ENCODE results near the gene DNAJC13. TPM values are rescaled to one million over a fixed set of nuclear protein-coding genes. Genes with fewer than 3 reads are reported as not detected.

Gene DNAJC13
- polyA plus RNA-seq, 2 of the 4 experiments (the other 2 are of a cell fraction), result 17.0 to 29.8 TPM

DNA sequence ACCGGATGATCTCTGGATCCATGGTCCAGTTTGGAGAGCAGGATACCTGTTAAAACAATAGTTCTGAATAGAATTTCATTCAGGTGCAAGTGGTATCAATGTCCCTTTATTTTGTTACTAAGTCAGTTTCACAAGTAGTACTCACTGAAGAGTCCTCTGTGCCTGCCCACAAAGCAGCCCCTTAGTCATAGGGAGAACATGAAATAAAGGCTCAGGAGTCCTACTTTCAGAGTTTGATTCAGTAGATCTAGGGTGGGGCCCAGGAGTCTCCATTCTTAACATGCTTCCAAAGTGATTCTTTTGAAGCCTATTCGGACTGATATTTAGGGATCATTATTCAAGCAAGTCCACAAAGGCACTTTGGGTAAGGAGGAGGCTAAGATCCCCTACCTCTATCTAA, 100.0 kb downstream of the DNAJC13 start:
- H3K9me3 ChIP-seq, result no peaks in the 10 kb centered on the region
- ChIA-PET POLR2A (no interaction called here), CTCF (no interaction called here)
- H3K27ac ChIP-seq, result no peak overlapping the region
- H3K4me3 ChIP-seq, result no peak overlapping the region
- FAIRE-seq (no peak), DNase-seq (ENCODE audit: low read depth in 1 of 2, low spot score in 1 of 2) (no peak), ATAC-seq (no peak)
- WGBS (ENCODE audit: missing lambda C conversion rate), result 94% methylated on average over 2 of the region's 2 CpGs
- H3K4me1 ChIP-seq, result no peaks in the 10 kb centered on the region
- no peak overlapping the region for H3K4me2 ChIP-seq
- TF ChIP-seq, protein P1, sequence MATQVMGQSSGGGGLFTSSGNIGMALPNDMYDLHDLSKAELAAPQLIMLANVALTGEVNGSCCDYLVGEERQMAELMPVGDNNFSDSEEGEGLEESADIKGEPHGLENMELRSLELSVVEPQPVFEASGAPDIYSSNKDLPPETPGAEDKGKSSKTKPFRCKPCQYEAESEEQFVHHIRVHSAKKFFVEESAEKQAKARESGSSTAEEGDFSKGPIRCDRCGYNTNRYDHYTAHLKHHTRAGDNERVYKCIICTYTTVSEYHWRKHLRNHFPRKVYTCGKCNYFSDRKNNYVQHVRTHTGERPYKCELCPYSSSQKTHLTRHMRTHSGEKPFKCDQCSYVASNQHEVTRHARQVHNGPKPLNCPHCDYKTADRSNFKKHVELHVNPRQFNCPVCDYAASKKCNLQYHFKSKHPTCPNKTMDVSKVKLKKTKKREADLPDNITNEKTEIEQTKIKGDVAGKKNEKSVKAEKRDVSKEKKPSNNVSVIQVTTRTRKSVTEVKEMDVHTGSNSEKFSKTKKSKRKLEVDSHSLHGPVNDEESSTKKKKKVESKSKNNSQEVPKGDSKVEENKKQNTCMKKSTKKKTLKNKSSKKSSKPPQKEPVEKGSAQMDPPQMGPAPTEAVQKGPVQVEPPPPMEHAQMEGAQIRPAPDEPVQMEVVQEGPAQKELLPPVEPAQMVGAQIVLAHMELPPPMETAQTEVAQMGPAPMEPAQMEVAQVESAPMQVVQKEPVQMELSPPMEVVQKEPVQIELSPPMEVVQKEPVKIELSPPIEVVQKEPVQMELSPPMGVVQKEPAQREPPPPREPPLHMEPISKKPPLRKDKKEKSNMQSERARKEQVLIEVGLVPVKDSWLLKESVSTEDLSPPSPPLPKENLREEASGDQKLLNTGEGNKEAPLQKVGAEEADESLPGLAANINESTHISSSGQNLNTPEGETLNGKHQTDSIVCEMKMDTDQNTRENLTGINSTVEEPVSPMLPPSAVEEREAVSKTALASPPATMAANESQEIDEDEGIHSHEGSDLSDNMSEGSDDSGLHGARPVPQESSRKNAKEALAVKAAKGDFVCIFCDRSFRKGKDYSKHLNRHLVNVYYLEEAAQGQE (IDR thresholded peaks at IDR 0.05), result no peak
- TF ChIP-seq RFX5 (IDR thresholded peaks at IDR 0.05) (no peak), HOXB5 (CRISPR knock-in tag; IDR thresholded peaks at IDR 0.05) (no peak), FOXS1 (CRISPR knock-in tag; IDR thresholded peaks at IDR 0.05) (no peak), EP300 (IDR thresholded peaks at IDR 0.05) (no peak), JUNB (IDR thresholded peaks at IDR 0.05) (no peak), POLR2AphosphoS2 (conservative IDR thresholded peaks at IDR 0.05; ENCODE audit: low read length) (no peak)
- TF ChIP-seq, protein P2, sequence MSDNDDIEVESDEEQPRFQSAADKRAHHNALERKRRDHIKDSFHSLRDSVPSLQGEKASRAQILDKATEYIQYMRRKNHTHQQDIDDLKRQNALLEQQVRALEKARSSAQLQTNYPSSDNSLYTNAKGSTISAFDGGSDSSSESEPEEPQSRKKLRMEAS (IDR thresholded peaks at IDR 0.05), result no peak

DNA sequence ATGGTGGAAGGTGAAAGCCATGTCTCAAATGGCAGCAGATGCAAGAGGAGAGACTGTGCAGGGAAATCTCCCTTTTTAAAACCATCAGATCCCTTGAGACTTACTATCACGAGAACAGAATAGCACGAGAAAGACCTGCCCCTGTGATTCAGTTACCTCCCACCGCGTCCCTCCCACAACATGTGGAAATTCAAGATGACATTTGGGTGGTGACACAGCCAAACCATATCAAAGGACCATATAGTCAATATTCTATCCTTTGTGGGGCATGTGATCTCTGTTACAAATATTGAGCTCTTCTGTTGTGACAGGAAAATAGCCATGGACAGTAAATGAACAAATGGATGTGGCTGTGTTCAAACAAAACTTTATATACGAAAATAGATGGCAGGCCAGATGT, 102.6 kb downstream of the DNAJC13 start:
- no peaks in the 10 kb centered on the region for H3K4me1 ChIP-seq
- H3K4me2 ChIP-seq, result no peak overlapping the region
- ATAC-seq (no peak), DNase-seq (ENCODE audit: low read depth in 1 of 2, low spot score in 1 of 2) (no peak), FAIRE-seq (no peak)
- POLR2A ChIA-PET, result no interaction called here
- WGBS (ENCODE audit: missing lambda C conversion rate), result 86% methylated on average over 5 of the region's 5 CpGs
- no peak overlapping the region for H3K27ac ChIP-seq
- no peaks in the 10 kb centered on the region for H3K9me3 ChIP-seq
- no peak overlapping the region for H3K4me3 ChIP-seq
- TF ChIP-seq, protein P3, sequence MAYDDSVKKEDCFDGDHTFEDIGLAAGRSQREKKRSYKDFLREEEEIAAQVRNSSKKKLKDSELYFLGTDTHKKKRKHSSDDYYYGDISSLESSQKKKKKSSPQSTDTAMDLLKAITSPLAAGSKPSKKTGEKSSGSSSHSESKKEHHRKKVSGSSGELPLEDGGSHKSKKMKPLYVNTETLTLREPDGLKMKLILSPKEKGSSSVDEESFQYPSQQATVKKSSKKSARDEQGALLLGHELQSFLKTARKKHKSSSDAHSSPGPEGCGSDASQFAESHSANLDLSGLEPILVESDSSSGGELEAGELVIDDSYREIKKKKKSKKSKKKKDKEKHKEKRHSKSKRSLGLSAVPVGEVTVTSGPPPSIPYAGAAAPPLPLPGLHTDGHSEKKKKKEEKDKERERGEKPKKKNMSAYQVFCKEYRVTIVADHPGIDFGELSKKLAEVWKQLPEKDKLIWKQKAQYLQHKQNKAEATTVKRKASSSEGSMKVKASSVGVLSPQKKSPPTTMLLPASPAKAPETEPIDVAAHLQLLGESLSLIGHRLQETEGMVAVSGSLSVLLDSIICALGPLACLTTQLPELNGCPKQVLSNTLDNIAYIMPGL (CRISPR knock-in tag; IDR thresholded peaks at IDR 0.05; ENCODE audit: borderline replicate concordance), result no peak
- TF ChIP-seq, protein P4, sequence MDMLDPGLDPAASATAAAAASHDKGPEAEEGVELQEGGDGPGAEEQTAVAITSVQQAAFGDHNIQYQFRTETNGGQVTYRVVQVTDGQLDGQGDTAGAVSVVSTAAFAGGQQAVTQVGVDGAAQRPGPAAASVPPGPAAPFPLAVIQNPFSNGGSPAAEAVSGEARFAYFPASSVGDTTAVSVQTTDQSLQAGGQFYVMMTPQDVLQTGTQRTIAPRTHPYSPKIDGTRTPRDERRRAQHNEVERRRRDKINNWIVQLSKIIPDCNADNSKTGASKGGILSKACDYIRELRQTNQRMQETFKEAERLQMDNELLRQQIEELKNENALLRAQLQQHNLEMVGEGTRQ (IDR thresholded peaks at IDR 0.05), result no peak
- TF ChIP-seq CHD2 (IDR thresholded peaks at IDR 0.05; ENCODE audit: low read length, partially characterized antibody), result no peak
- TF ChIP-seq HOXB13 (CRISPR knock-in tag; IDR thresholded peaks at IDR 0.05; ENCODE audit: low read depth), result no peak
- CTCF ChIA-PET, result interaction anchor here (1.7 kb wide), 1 partner anchor 14 kb away, joined by 4 read pairs; no protein-coding TSS in a partner anchor

DNA sequence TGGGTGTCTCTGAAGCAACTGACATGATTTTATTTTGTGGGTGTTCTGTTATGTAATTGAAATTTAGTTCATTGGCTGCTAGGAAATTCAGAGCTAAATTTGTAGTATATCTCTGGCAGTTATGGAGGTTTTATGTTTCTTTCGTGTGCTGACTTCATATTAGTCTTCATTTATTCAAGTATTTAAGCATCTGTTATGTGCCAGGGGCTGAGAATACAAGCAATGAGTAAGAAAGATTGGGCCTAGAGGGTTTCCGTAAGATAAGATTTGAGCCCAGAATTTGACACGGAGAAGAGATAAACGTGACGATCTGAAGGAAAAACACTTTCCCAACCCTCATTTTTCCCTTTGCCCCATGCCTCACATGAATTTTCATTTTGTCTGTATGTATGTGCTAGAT, 104.6 kb downstream of the DNAJC13 start:
- DNase-seq (ENCODE audit: low read depth in 1 of 2, low spot score in 1 of 2), result no peak
- ChIA-PET CTCF (interaction anchor here (1.4 kb wide), 1 partner anchor 9 kb away, joined by 4 read pairs; no protein-coding TSS in a partner anchor), POLR2A (no interaction called here)
- H3K4me1 ChIP-seq, result no peaks in the 10 kb centered on the region
- WGBS (ENCODE audit: missing lambda C conversion rate), result 94% methylated on average over 5 of the region's 5 CpGs
- FAIRE-seq, result no peak
- H3K9me3 ChIP-seq, result no peaks in the 10 kb centered on the region
- H3K27ac ChIP-seq, result no peak overlapping the region
- no peak overlapping the region for H3K4me2 ChIP-seq
- no peak for ATAC-seq
- H3K4me3 ChIP-seq, result no peak overlapping the region
- TF ChIP-seq RAD21 (conservative IDR thresholded peaks at IDR 0.05 in 1 of 2, IDR thresholded peaks at IDR 0.05 in 1 of 2), result no peak
- TF ChIP-seq, protein P5, sequence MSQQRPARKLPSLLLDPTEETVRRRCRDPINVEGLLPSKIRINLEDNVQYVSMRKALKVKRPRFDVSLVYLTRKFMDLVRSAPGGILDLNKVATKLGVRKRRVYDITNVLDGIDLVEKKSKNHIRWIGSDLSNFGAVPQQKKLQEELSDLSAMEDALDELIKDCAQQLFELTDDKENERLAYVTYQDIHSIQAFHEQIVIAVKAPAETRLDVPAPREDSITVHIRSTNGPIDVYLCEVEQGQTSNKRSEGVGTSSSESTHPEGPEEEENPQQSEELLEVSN (IDR thresholded peaks at IDR 0.05; ENCODE audit: borderline replicate concordance, low read depth), result no peak
- TF ChIP-seq FOSL2 (IDR thresholded peaks at IDR 0.05), result no peak
- no peak for TF ChIP-seq FOSL2 (CRISPR knock-in tag; IDR thresholded peaks at IDR 0.05)
- no peak for TF ChIP-seq HDAC2 (IDR thresholded peaks at IDR 0.05)
- TF ChIP-seq NPAS2 (CRISPR knock-in tag; IDR thresholded peaks at IDR 0.05; ENCODE audit: borderline replicate concordance), result no peak
- TF ChIP-seq, protein P1 (IDR thresholded peaks at IDR 0.05), result no peak
- no peak for TF ChIP-seq KDM1A (IDR thresholded peaks at IDR 0.05; ENCODE audit: low read depth)
- TF ChIP-seq RCOR1 (IDR thresholded peaks at IDR 0.05; ENCODE audit: low read depth, low read length), result no peak
- TF ChIP-seq KDM5A (IDR thresholded peaks at IDR 0.05), result no peak
- no peak for TF ChIP-seq GATA3 (IDR thresholded peaks at IDR 0.05; ENCODE audit: borderline replicate concordance)
- TF ChIP-seq, protein P6, sequence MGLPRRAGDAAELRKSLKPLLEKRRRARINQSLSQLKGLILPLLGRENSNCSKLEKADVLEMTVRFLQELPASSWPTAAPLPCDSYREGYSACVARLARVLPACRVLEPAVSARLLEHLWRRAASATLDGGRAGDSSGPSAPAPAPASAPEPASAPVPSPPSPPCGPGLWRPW (IDR thresholded peaks at IDR 0.05), result no peak
- no peak for TF ChIP-seq HOXB5 (CRISPR knock-in tag; IDR thresholded peaks at IDR 0.05)
- TF ChIP-seq RARB (CRISPR knock-in tag; IDR thresholded peaks at IDR 0.05), result no peak
